Skeletal muscle tissue (tissue), 5 donors: ENCODE measurements around the gene DENND5A. TPM values are rescaled to one million over a fixed set of nuclear protein-coding genes. Genes with fewer than 3 reads are reported as not detected.

ENCODE experiments used
- H3K27ac ChIP-seq: one replicate; pipeline ENCODE4 v1.7.0; 2013; ENCODE audit warnings: mild to moderate bottlenecking, low read depth, low read length, inconsistent platforms
- H3K27me3 ChIP-seq, 3 donors: one replicate each; pipeline ENCODE4 v1.7.0; 2013; ENCODE audit warnings: low read length in 3 of 3; ENCODE audit not compliant: control insufficient read depth in 3 of 3, insufficient read depth in 3 of 3
- H3K36me3 ChIP-seq, 3 donors: one replicate each; pipeline ENCODE4 v1.7.0; 2013; ENCODE audit warnings: low read length in 3 of 3; ENCODE audit not compliant: control insufficient read depth in 3 of 3, insufficient read depth in 3 of 3
- H3K4me1 ChIP-seq, 3 donors: one replicate each; pipeline ENCODE4 v1.7.0; 2013; ENCODE audit warnings: low read length in 3 of 3, mild to moderate bottlenecking in 3 of 3; ENCODE audit not compliant: control insufficient read depth in 3 of 3, insufficient read depth in 3 of 3
- H3K4me3 ChIP-seq, 3 donors: one replicate each; pipeline ENCODE4 v1.7.0; 2013; ENCODE audit warnings: low read length in 3 of 3
- H3K9ac ChIP-seq, 3 donors: one replicate each; pipeline ENCODE4 v1.7.0; 2013; ENCODE audit warnings: low read length in 3 of 3, mild to moderate bottlenecking in 3 of 3, moderate library complexity in 2 of 3, low read depth in 1 of 3
- H3K9me3 ChIP-seq, 3 donors: one replicate each; pipeline ENCODE4 v1.7.0; 2013; ENCODE audit warnings: low read length in 3 of 3; ENCODE audit not compliant: control insufficient read depth in 3 of 3
- small RNA-seq: library from RNA; depleted of rRNA; stranded (forward); fragments of <200 nt; gene quantifications from one replicate; pipeline ENCODE3, GENCODE V24; 2014
- total RNA-seq: library from RNA; depleted of rRNA; stranded (reverse); fragments of >200 nt; gene quantifications from one replicate; pipeline ENCODE4 v1.2.3, GENCODE V29; 2014
- donor health status: Osteomylitis.

Gene DENND5A
- total RNA-seq, 1 donor from 2014 or later = 118 TPM

DNA sequence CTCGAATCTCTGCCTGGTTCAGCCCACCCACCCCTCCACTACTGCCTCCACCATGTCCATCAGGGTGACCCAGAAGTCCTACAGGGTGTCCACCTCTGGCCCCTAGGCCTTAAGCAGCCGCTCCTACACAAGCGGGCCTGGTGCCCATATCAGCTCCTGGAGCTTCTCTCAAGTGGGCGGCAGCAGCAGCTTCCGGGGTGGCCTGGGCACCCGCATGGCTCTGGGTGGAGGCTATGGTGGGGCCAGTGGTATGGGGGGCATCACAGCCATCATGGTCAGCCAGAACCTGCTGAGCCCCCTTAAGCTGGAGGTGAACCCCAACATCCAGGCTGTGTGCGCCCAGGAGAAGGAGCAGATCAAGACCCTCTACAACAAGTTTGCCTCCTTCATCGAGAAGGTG lies 170.7 kb downstream of the DENND5A start:
- Histone ChIP-seq H3K27me3 (peaks cover 0 to 41% (median 14%) of the 10 kb centered on the region in 3 donors), H3K27ac (no peak overlapping the region), H3K9me3 (no peaks in the 10 kb centered on the region), H3K4me1 (peaks cover 0 to 7% (median 2%) of the 10 kb centered on the region in 3 donors), H3K36me3 (no peaks in the 10 kb centered on the region), H3K9ac (no peak overlapping the region), H3K4me3 (no peak overlapping the region)

DNA sequence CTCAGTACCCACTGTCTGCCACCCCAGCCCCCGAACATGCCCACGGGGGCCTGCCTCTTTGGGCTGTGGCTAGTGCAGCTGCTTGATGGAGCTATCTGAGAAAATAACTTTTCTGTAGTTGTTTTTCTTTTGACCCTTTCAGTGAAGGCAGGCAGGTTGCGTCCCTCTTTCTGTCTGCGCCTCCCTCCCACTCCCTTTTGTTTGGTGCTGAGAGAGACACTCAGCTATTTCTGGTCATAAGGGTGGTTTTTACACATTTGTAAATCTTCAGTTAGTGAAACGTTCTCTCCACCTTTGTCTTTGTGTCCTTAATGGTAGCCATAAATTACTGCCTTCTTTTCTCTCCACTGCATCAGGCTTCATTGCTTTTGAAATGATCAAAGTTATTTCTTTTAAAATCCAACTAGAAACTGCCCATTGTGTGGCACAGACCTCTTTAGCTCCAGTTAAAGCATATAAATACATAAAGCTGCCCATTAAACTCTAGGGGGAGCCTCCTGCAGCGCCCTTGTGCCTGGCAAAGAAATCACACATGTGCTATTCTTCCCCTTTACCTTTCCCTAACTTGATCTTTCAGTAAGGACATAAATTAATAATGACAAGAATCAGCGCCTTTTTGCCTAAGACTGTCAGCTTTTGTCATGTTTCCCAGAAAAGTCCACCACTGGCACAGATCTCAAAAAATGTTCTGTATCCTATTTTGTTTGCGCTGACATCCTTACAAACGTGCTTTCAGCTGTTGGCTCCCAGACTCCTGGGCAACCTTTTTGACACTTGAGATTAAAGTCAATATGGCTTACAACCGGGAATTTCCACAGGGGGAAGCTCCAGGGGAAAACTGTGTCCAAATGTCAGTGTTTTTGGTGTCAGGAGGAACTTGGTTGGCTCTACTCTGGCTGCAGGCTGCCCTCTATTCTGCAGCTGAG lies 172.0 kb downstream of the DENND5A start:
- Histone ChIP-seq H3K4me3 (no peak overlapping the region), H3K36me3 (no peaks in the 10 kb centered on the region)

GRCh38 chr11:9092072-9092471 lies 173.1 kb downstream of the DENND5A start:
- Histone ChIP-seq H3K27me3 (peaks cover 0 to 44% (median 14%) of the 10 kb centered on the region in 3 donors), H3K4me3 (peak overlapping the region in 1 of 3 donors; percentile 49), H3K9me3 (no peaks in the 10 kb centered on the region), H3K27ac (no peak overlapping the region), H3K4me1 (peaks cover 2 to 7% (median 5%) of the 10 kb centered on the region in 3 donors), H3K36me3 (no peaks in the 10 kb centered on the region), H3K9ac (peak overlapping the region in 1 of 3 donors; percentile 50)

More for the DNA sequence above, 172.0 kb downstream of the DENND5A start:
- H3K27ac ChIP-seq = no peak overlapping the region
- H3K9me3 ChIP-seq = no peaks in the 10 kb centered on the region
- peaks cover 0 to 44% (median 14%) of the 10 kb centered on the region in 3 donors for H3K27me3 ChIP-seq
- H3K4me1 ChIP-seq = peaks cover 2 to 7% (median 5%) of the 10 kb centered on the region in 3 donors
- H3K9ac ChIP-seq = no peak overlapping the region

DNA sequence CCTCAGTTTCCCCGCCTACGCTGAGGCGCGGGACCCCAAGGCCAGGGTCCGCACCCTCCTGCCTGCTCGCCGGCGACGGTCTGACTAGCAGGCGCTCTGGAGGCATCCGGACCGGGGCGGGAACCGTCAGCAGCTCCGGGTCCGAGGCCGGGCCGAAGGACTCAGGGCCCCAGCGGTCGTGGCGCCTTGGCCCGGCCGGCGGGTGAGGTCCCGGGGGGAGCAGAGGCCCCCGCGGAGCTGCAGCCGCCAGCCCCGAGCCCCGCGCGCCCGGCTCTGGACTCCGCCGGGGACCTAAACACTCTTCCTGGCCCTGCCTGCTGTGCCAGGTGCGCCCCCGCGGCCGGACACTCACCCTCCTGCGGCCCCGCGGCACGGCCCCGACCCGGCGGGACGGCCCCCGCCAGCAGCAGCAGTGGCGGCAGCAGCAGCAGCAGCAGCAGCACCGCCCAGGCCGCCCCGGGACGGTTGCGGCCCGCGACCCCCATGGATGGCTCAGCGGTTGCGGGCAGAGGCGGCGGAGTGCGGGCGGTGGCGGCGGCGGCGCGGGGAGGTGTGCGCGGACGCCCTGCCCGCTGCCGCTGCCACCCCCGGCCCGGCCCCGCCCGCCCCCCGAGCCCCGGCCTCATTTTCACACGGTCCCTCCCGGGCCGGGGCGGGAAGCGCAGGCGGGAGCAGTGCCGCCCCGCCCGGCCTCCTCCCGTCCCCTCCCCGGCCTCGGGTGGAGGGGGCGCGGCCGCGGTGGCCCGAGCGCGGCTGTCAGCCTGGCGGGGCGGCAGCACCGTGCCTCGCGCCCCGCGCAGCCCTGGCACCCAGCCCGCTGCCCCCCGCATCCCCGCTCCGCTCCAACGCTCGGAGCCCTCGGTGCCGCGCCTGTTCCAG lies 173.9 kb downstream of the DENND5A start, which contains the start of gene SCUBE2:
Gene SCUBE2 (minus strand): TSS at position 556 of the 879 bp plus-strand sequence. CDS start 71 bp downstream, at position 485.
- Histone ChIP-seq H3K4me3 (peak within 1 kb of the TSS; percentile 39 to 56 (median 51)), H3K27me3 (peaks cover 0 to 44% (median 14%) of the 10 kb centered on the region in 3 donors), H3K9me3 (no peaks in the 10 kb centered on the region), H3K36me3 (no peaks in the 10 kb centered on the region), H3K9ac (peak within 1 kb of the TSS in 1 of 3 donors; percentile 60), H3K27ac (no peak within 1 kb of the TSS), H3K4me1 (peaks cover 2 to 7% (median 5%) of the 10 kb centered on the region in 3 donors)

- H3K4me3 ChIP-seq = peak overlapping the region; percentile 39 to 56 (median 51)
- no peaks in the 10 kb centered on the region for H3K36me3 ChIP-seq
- H3K9me3 ChIP-seq = no peaks in the 10 kb centered on the region
- peak overlapping the region in 1 of 3 donors; percentile 60 for H3K9ac ChIP-seq
- H3K27ac ChIP-seq = no peak overlapping the region
- peaks cover 0 to 41% (median 14%) of the 10 kb centered on the region in 3 donors for H3K27me3 ChIP-seq
- peaks cover 2 to 7% (median 5%) of the 10 kb centered on the region in 3 donors for H3K4me1 ChIP-seq
Observed at GRCh38 chr11:9090488-9091043, 174.6 kb downstream of the DENND5A start.

GRCh38 chr11:9089636-9090035 lies 175.5 kb downstream of the DENND5A start:
- no peak overlapping the region for H3K27ac ChIP-seq
- no peak overlapping the region for H3K9ac ChIP-seq
- no peaks in the 10 kb centered on the region for H3K36me3 ChIP-seq
- peaks cover 2 to 7% (median 5%) of the 10 kb centered on the region in 3 donors for H3K4me1 ChIP-seq
- H3K27me3 ChIP-seq = peaks cover 0 to 34% (median 14%) of the 10 kb centered on the region in 3 donors
- H3K4me3 ChIP-seq = no peak overlapping the region
- no peaks in the 10 kb centered on the region for H3K9me3 ChIP-seq

GRCh38 chr11:9089061-9089460 lies 176.1 kb downstream of the DENND5A start:
- Histone ChIP-seq H3K27ac (no peak overlapping the region), H3K9me3 (no peaks in the 10 kb centered on the region), H3K4me1 (peaks cover 2 to 7% (median 5%) of the 10 kb centered on the region in 3 donors), H3K9ac (no peak overlapping the region), H3K27me3 (peaks cover 0 to 34% (median 14%) of the 10 kb centered on the region in 3 donors), H3K4me3 (no peak overlapping the region), H3K36me3 (no peaks in the 10 kb centered on the region)

Small RNA genes within 50 kb of the gene (small RNA-seq; reads per million reads assigned to genes)
- not detected for gene MIR5691
- not detected for gene RF00017

Other genes with a start within 250 kb of the DENND5A start
- gene SCUBE2, start 173.8 kb downstream of the DENND5A start, total RNA-seq = 37.1 TPM
- 23.0 TPM for gene TMEM41B, start 49.2 kb upstream of the DENND5A start, total RNA-seq
- gene IPO7, start 119.3 kb upstream of the DENND5A start, total RNA-seq = 107 TPM
- 18.8 TPM for gene ZNF143, start 195.7 kb upstream of the DENND5A start, total RNA-seq